Measurements from ENCODE around the gene PBLD. TPM values are rescaled to one million over a fixed set of nuclear protein-coding genes. Genes with fewer than 3 reads are reported as not detected.

Gene PBLD
- total RNA-seq, 1 experiment from 2014 or later: 0.36 TPM

GRCh38 chr10:68239069-68239468, 93.7 kb downstream of the PBLD start:
- no peaks in the 10 kb centered on the region for H3K4me1 ChIP-seq
- no peak overlapping the region for H3K27ac ChIP-seq

DNA sequence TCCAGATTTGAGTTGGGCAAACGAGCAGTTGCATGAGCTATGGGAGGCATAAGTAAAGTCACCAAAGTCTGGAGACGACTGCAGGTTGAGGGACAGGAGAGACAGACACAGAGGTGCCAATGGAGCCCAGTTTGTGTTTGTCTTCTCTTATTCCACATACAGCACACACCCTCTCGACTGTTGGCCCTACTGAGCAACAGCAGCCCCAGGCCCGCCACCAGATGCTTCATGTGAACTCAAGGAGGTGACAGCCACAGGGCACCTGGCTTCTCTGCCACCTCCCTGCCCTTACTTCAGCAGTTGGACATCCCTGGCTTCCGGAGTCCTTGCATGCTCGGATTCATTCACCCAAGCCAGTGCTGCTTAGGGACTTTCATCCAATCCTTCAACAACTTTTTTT, 94.4 kb downstream of the PBLD start:
- no peak for DNase-seq
- Histone ChIP-seq H3K4me1 (no peaks in the 10 kb centered on the region), H3K4me3 (no peak overlapping the region), H3K27ac (no peak overlapping the region), H3K36me3 (no peaks in the 10 kb centered on the region), H3K9me3 (replicated peaks) (no peaks in the 10 kb centered on the region), H3K27me3 (no peaks in the 10 kb centered on the region)

More at GRCh38 chr10:68239069-68239468, 93.7 kb downstream of the PBLD start:
- Histone ChIP-seq H3K4me3 (no peak overlapping the region), H3K36me3 (no peaks in the 10 kb centered on the region), H3K27me3 (no peaks in the 10 kb centered on the region), H3K9me3 (replicated peaks) (no peaks in the 10 kb centered on the region)
- DNase-seq: no peak

- no peaks in the 10 kb centered on the region for H3K9me3 ChIP-seq (replicated peaks)
- H3K27ac ChIP-seq: no peak overlapping the region
- no peak overlapping the region for H3K4me3 ChIP-seq
- H3K4me1 ChIP-seq: no peaks in the 10 kb centered on the region
- no peaks in the 10 kb centered on the region for H3K27me3 ChIP-seq
- DNase-seq: no peak
- no peaks in the 10 kb centered on the region for H3K36me3 ChIP-seq
These were observed 95.6 kb downstream of the PBLD start for GRCh38 chr10:68237173-68237572.

GRCh38 chr10:68235581-68235980, 97.1 kb downstream of the PBLD start:
- no peaks in the 10 kb centered on the region for H3K27me3 ChIP-seq
- no peak for DNase-seq
- H3K9me3 ChIP-seq (replicated peaks): no peaks in the 10 kb centered on the region
- no peaks in the 10 kb centered on the region for H3K36me3 ChIP-seq
- no peak overlapping the region for H3K27ac ChIP-seq
- H3K4me1 ChIP-seq: no peaks in the 10 kb centered on the region
- H3K4me3 ChIP-seq: no peak overlapping the region

DNA sequence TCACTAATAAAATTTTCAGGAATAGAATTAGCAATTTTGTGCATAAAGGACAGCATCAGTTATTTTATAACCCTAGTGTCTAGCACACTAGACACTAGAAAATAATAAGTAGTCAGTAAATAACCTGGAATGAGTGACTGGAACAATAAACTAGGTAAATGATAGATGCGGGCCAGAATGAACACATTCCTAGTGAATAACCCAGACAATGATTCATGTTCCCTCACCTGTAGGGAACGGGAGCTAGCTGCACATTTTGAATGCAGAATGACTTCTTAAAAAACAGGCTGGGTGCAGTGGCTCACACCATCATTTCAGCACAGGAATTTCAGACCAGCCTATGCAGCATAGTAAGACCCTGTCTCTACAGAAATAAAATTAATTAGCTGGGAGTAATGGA, 97.6 kb downstream of the PBLD start:
- Histone ChIP-seq H3K4me3 (no peak overlapping the region), H3K4me1 (no peaks in the 10 kb centered on the region), H3K36me3 (no peaks in the 10 kb centered on the region), H3K9me3 (replicated peaks) (no peaks in the 10 kb centered on the region), H3K27me3 (no peaks in the 10 kb centered on the region), H3K27ac (no peak overlapping the region)
- DNase-seq: no peak

DNA sequence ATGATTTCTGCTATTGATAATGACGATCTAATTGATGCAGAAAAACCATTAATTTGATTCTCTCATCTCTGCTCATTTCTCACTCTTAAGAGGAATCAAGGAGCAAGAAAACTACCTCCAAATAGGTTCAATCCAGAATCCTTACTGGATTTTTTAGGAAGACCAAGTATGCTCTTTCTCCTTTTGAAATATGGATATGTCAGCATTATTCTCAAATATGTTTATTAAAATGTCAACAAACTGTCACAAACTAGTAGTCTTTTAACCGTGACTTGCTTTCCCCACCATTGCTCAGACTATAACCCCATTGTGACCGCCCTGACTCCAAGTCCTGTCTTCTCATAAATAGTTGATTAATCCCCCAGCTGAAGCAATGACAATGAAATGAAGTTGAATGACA, 99.7 kb downstream of the PBLD start:
- Histone ChIP-seq H3K4me3 (no peak overlapping the region), H3K27ac (no peak overlapping the region), H3K36me3 (no peaks in the 10 kb centered on the region), H3K4me1 (no peaks in the 10 kb centered on the region), H3K9me3 (replicated peaks) (no peaks in the 10 kb centered on the region), H3K27me3 (no peaks in the 10 kb centered on the region)
- no peak for DNase-seq

Other genes with a start within 250 kb of the PBLD start
- 0.13 and 0.40 TPM in 2 replicates for gene MYPN, start 223.4 kb downstream of the PBLD start, total RNA-seq (2014; rRNA removed; shearing (Covaris generic))
- gene ATOH7, start 100.8 kb downstream of the PBLD start, total RNA-seq (2014; rRNA removed; shearing (Covaris generic)): 0.13 TPM in 1 of 2 replicates, not detected in the other
- gene HNRNPH3, start 864 bp downstream of the PBLD start, total RNA-seq (2014; rRNA removed; shearing (Covaris generic)): 98.8 and 114 TPM in 2 replicates
- 10.8 and 16.3 TPM in 2 replicates for gene RUFY2, start 74.3 kb upstream of the PBLD start, total RNA-seq (2014; rRNA removed; shearing (Covaris generic))
- gene DNA2, start 139.0 kb upstream of the PBLD start, total RNA-seq (2014; rRNA removed; shearing (Covaris generic)): 38.3 and 45.5 TPM in 2 replicates
- 7.5 and 9.6 TPM in 2 replicates for gene SLC25A16, start 194.6 kb upstream of the PBLD start, total RNA-seq (2014; rRNA removed; shearing (Covaris generic))
- 12.8 and 13.0 TPM in 2 replicates for gene TET1, start 227.4 kb upstream of the PBLD start, total RNA-seq (2014; rRNA removed; shearing (Covaris generic))